OCI-LY1 (cell line): ENCODE data around the gene FNBP1.

Experiments used
- H2AFZ ChIP-seq: fragments of 200-600 bp; sonication (generic), shearing (Covaris generic); 2 replicates; pipeline ENCODE4 v1.6.0; 2014; ENCODE audit warnings: antibody characterized with exemption, mild to moderate bottlenecking, low read length
- H3F3A ChIP-seq: fragments of 200-600 bp; sonication (generic), shearing (Covaris generic); 2 replicates; pipeline ENCODE4 v1.6.0; 2014; ENCODE audit warnings: mild to moderate bottlenecking, antibody characterized with exemption, low read length, moderate library complexity; ENCODE audit not compliant: insufficient read depth
- H3K27ac ChIP-seq: fragments of 200-600 bp; sonication (generic); 2 replicates; pipeline ENCODE4 v1.5.1; 2014; ENCODE audit warnings: low read length, mixed run types, mild to moderate bottlenecking, low read depth; ENCODE audit not compliant: poor library complexity, severe bottlenecking
- H3K27me3 ChIP-seq: fragments of 200-600 bp; sonication (generic); 2 replicates; pipeline ENCODE4 v1.6.0; 2014; ENCODE audit warnings: antibody characterized with exemption, mild to moderate bottlenecking, low read length, moderate library complexity; ENCODE audit not compliant: insufficient read depth
- H3K36me3 ChIP-seq: fragments of 200-600 bp; sonication (generic); 2 replicates; pipeline ENCODE4 v1.6.1; 2014; ENCODE audit warnings: mild to moderate bottlenecking, antibody characterized with exemption, low read length, moderate library complexity, mixed read lengths; ENCODE audit not compliant: insufficient read depth
- H3K4me1 ChIP-seq: fragments of 200-600 bp; sonication (generic); 2 replicates; pipeline ENCODE4 v1.5.1; 2014; ENCODE audit warnings: mild to moderate bottlenecking, low read length, moderate library complexity; ENCODE audit not compliant: insufficient read depth, severe bottlenecking
- H3K4me2 ChIP-seq: fragments of 200-600 bp; sonication (generic), shearing (Covaris generic); 2 replicates; pipeline ENCODE4 v1.6.1; 2014; ENCODE audit warnings: low read length
- H3K4me3 ChIP-seq: fragments of 200-600 bp; sonication (generic); 2 replicates; pipeline ENCODE4 v1.5.1; 2014; ENCODE audit warnings: low read length, low read depth, mild to moderate bottlenecking, mixed read lengths; ENCODE audit not compliant: poor library complexity, severe bottlenecking
- H3K79me2 ChIP-seq: fragments of 200-600 bp; shearing (Covaris generic); 2 replicates; pipeline ENCODE4 v1.6.1; 2016; ENCODE audit warnings: mixed run types, low read length, mixed read lengths; ENCODE audit not compliant: insufficient read depth
- H3K9ac ChIP-seq: fragments of 200-600 bp; sonication (generic), shearing (Covaris generic); 2 replicates; pipeline ENCODE4 v1.6.1; 2014; ENCODE audit warnings: mild to moderate bottlenecking, low read length, mixed read lengths
- H3K9me2 ChIP-seq: fragments of 200-600 bp; sonication (generic), shearing (Covaris generic); 2 replicates; pipeline ENCODE4 v1.6.1; 2014; ENCODE audit warnings: low read depth, mild to moderate bottlenecking, low read length, mixed read lengths
- H3K9me3 ChIP-seq: fragments of 200-600 bp; shearing (Covaris generic); 2 replicates; pipeline ENCODE4 v1.6.1; 2014; ENCODE audit warnings: low read length, mixed read lengths
- H4K20me1 ChIP-seq: fragments of 200-600 bp; sonication (generic), shearing (Covaris generic); 2 replicates; pipeline ENCODE4 v1.6.0; 2016; ENCODE audit warnings: mild to moderate bottlenecking, low read length; ENCODE audit not compliant: insufficient read depth
- CTCF ChIP-seq: fragments of 200-600 bp; sonication (generic), shearing (Covaris generic); IDR thresholded peaks from 2 replicates; pipeline ENCODE4 v1.5.1; 2017; ENCODE audit warnings: mild to moderate bottlenecking, antibody characterized with exemption, low read length, moderate library complexity, mixed read lengths
- EZH2 ChIP-seq: fragments of 200-600 bp; sonication (generic), shearing (Covaris generic); IDR thresholded peaks from 2 replicates; pipeline ENCODE4 v1.8.0; 2017; ENCODE audit warnings: borderline replicate concordance, mixed run types, mild to moderate bottlenecking, antibody characterized with exemption, low read length, moderate library complexity, mixed read lengths

The FNBP1 gene

GRCh38 chr9:129900263-129901027 is 142.5 kb downstream of the FNBP1 start:
- Histone ChIP-seq H3K9ac (no peak overlapping the region), H3K27ac (no peak overlapping the region), H4K20me1 (no peaks in the 10 kb centered on the region), H3K4me1 (no peaks in the 10 kb centered on the region), H3K9me3 (no peaks in the 10 kb centered on the region), H3K27me3 (no peaks in the 10 kb centered on the region), H3K4me2 (no peak overlapping the region), H2AFZ (no peak overlapping the region), H3K4me3 (no peak overlapping the region), H3K36me3 (no peaks in the 10 kb centered on the region), H3F3A (no peaks in the 10 kb centered on the region), H3K79me2 (no peaks in the 10 kb centered on the region), H3K9me2 (no peaks in the 10 kb centered on the region)
- TF ChIP-seq CTCF (no peak), EZH2 (no peak)

GRCh38 chr9:129899620-129900019 is 143.4 kb downstream of the FNBP1 start:
- no peaks in the 10 kb centered on the region for H3K9me2 ChIP-seq
- H3K9ac ChIP-seq: no peak overlapping the region
- TF ChIP-seq EZH2: no peak
- no peak for TF ChIP-seq CTCF
- no peaks in the 10 kb centered on the region; the same call in 1 of the 2 replicates for H3K27me3 ChIP-seq
- no peaks in the 10 kb centered on the region for H3K9me3 ChIP-seq
- H3K4me1 ChIP-seq: no peaks in the 10 kb centered on the region
- no peaks in the 10 kb centered on the region for H3F3A ChIP-seq
- no peak overlapping the region for H3K4me3 ChIP-seq
- H3K4me2 ChIP-seq: no peak overlapping the region
- H4K20me1 ChIP-seq: no peaks in the 10 kb centered on the region
- H2AFZ ChIP-seq: no peak overlapping the region
- H3K36me3 ChIP-seq: no peaks in the 10 kb centered on the region
- no peaks in the 10 kb centered on the region for H3K79me2 ChIP-seq
- H3K27ac ChIP-seq: no peak overlapping the region

GRCh38 chr9:129898185-129898584 is 144.8 kb downstream of the FNBP1 start:
- no peak for TF ChIP-seq CTCF
- TF ChIP-seq EZH2: no peak
- no peak overlapping the region for H3K9ac ChIP-seq

More at GRCh38 chr9:129898185-129898584, 144.8 kb downstream of the FNBP1 start:
- H3K36me3 ChIP-seq: no peaks in the 10 kb centered on the region
- H3K4me1 ChIP-seq: no peaks in the 10 kb centered on the region
- no peak overlapping the region for H3K27ac ChIP-seq
- no peaks in the 10 kb centered on the region for H3K9me2 ChIP-seq
- H4K20me1 ChIP-seq: no peaks in the 10 kb centered on the region
- H3K4me2 ChIP-seq: no peak overlapping the region
- H3K27me3 ChIP-seq: no peaks in the 10 kb centered on the region; the same call in 1 of the 2 replicates
- no peak overlapping the region for H2AFZ ChIP-seq
- H3K4me3 ChIP-seq: no peak overlapping the region
- H3K9me3 ChIP-seq: no peaks in the 10 kb centered on the region
- no peaks in the 10 kb centered on the region for H3K79me2 ChIP-seq
- no peaks in the 10 kb centered on the region for H3F3A ChIP-seq
